Pancreas (tissue), 10 donors: ENCODE data around the gene OR8A1. TPM values are rescaled to one million over a fixed set of nuclear protein-coding genes. Genes with fewer than 3 reads are reported as not detected.
"Not testable (repeated sequence)": the region's sequence is repeated elsewhere in the genome, so short reads cannot be mapped to it uniquely, and the experiment has no call there.

Source experiments
- ATAC-seq, 4 donors: fragments of 200-7000 bp; cut with Tn5 transposase; one replicate each; pipeline versions ENCODE4 v1.8.0 to v1.9.1; 2020; ENCODE audit warnings: mild to moderate bottlenecking in 4 of 4, moderate library complexity in 4 of 4
- DNase-seq, 6 donors: peaks; one replicate each; pipeline ENCODE4 v3.0.0-alpha.2; 2020
- FAIRE-seq: peaks from 2 replicates; lab custom pipeline; 2012; peaks lifted over from hg19 to GRCh38; lab: Jason Lieb, UNC
- H3K27ac ChIP-seq, 4 donors: fragments of 200-600 bp; sonication (generic); 1 replicate in 3 of 4; 2 replicates in 1 of 4; pipeline versions ENCODE4 v1.5.0 to v1.8.0; 2020
- H3K27me3 ChIP-seq, 4 donors: fragments of 200-600 bp; one replicate each; pipeline ENCODE4 v1.8.0; 2021
- H3K36me3 ChIP-seq, 3 donors: fragments of 200-600 bp; sonication (generic) in 1 of 3; one replicate each; pipeline versions ENCODE4 v1.5.0 to v1.8.0; 2020 to 2021
- H3K4me1 ChIP-seq, 3 donors: fragments of 200-600 bp; one replicate each; pipeline ENCODE4 v1.8.0; 2021
- H3K4me3 ChIP-seq, 4 donors: fragments of 200-600 bp; sonication (generic) in 2 of 4; one replicate each; pipeline versions ENCODE4 v1.5.0 to v1.8.0; 2020 to 2021
- H3K9me3 ChIP-seq, 4 donors: fragments of 200-600 bp; one replicate each; pipeline ENCODE4 v1.8.0; 2021
- CTCF ChIP-seq, 4 donors: fragments of 200-600 bp; sonication (generic) in 3 of 4; IDR thresholded peaks; one replicate each; pipeline versions ENCODE4 v1.5.0 to v1.8.0; 2021; ENCODE audit warnings: antibody characterized with exemption in 4 of 4
- WGBS, 2 donors: extraction: QIAGEN DNeasy Blood & Tissue Kit; methylation state at CpG; one replicate each; pipeline ENCODE4 v1.1.7; 2013; 5-methylcytosine and 5-hydroxymethylcytosine counted together
- intact Hi-C, 3 donors: fragments of 100-400 bp; cut with DNase I; formaldehyde crosslinking; loops; one replicate each; pipeline versions ENCODE4 v1.11.1 to v1.14.2; 2022
- polyA plus RNA-seq, 2 donors: library from polyadenylated mRNA; stranded (reverse); fragments of 200-250 nt; gene quantifications; one replicate each; pipeline ENCODE4 v1.2.3, GENCODE V29; 2013
- total RNA-seq, 6 donors: library from RNA; stranded (reverse); fragmentation: NEBNext Ultra II Directional in 4 of 6; extraction: Animal tissue kit (Norgen Biotek cat#: 25700) in 4 of 6; gene quantifications; one replicate each; pipeline versions ENCODE4 v1.2.1 to v1.2.4, GENCODE V29; 2021 to 2023
- donor health status: healthy with polysubstance abuse.
- donor health status: DM: no; HTN: no; CAD: no; lungs with moderate emphysema.
- donor health status: DM: no; HTN: no; CAD: no.
- donor health status: control.
- donor health status: control.
- donor health status: Bipolar disorder and iron deficiency.
- donor health status: DM: yes; HTN: yes; CAD: no.
- donor health status: DM: no; HTN: no; CAD: no.
- donor health status: DM: no; HTN: no; CAD: no.
- donor health status: DM: yes; HTN: yes; CAD: no.

OR8A1 gene
- total and polyA plus RNA-seq, 8 donors, result 0.02 TPM; not detected in 7

- TF ChIP-seq CTCF (IDR thresholded peaks at IDR 0.05), result no peak
- Histone ChIP-seq H3K4me3 (no peak overlapping the region), H3K27ac (no peak overlapping the region), H3K9me3 (no peaks in the 10 kb centered on the region), H3K27me3 (no peaks in the 10 kb centered on the region), H3K36me3 (no peaks in the 10 kb centered on the region), H3K4me1 (no peaks in the 10 kb centered on the region)
- DNase-seq, result no peak
- FAIRE-seq, result no peak
- intact Hi-C loops, result no loop called here
- WGBS, 2 donors, result 52 to 60% methylated on average over 5 of the region's 5 CpGs
- ATAC-seq, result no peak
Observed at GRCh38 chr11:124600621-124601320, 31.0 kb downstream of the OR8A1 start.

GRCh38 chr11:124602193-124602592 lies 32.4 kb downstream of the OR8A1 start:
- FAIRE-seq (no peak), DNase-seq (no peak), ATAC-seq (no peak)
- no peak overlapping the region for H3K27ac ChIP-seq
- intact Hi-C loops, result no loop called here
- no peaks in the 10 kb centered on the region for H3K36me3 ChIP-seq
- no peaks in the 10 kb centered on the region for H3K4me1 ChIP-seq
- WGBS, 2 donors, result 77 to 83% methylated on average over 3 of the region's 3 CpGs
- H3K9me3 ChIP-seq, result no peaks in the 10 kb centered on the region
- H3K27me3 ChIP-seq, result no peaks in the 10 kb centered on the region
- no peak for TF ChIP-seq CTCF (IDR thresholded peaks at IDR 0.05)
- H3K4me3 ChIP-seq, result no peak overlapping the region

- DNase-seq, intact Hi-C loops, H3K4me1 ChIP-seq, H3K27ac ChIP-seq, ATAC-seq, H3K4me3 ChIP-seq, FAIRE-seq, H3K36me3 ChIP-seq, H3K9me3 ChIP-seq, H3K27me3 ChIP-seq: not testable (repeated sequence)
- 65 to 68% methylated on average over 3 of the region's 3 CpGs for WGBS, 2 donors
Observed at GRCh38 chr11:124602723-124603122, 32.9 kb downstream of the OR8A1 start.

GRCh38 chr11:124605719-124606118 lies 35.9 kb downstream of the OR8A1 start:
- 78 to 81% methylated on average over 3 of the region's 3 CpGs for WGBS, 2 donors
- Histone ChIP-seq H3K36me3 (no peaks in the 10 kb centered on the region), H3K27ac (no peak overlapping the region), H3K27me3 (no peaks in the 10 kb centered on the region), H3K4me1 (no peaks in the 10 kb centered on the region), H3K4me3 (no peak overlapping the region), H3K9me3 (no peaks in the 10 kb centered on the region)
- ATAC-seq (peak in 2 of 4 donors; percentile 27 to 72), DNase-seq (no peak), FAIRE-seq (no peak)
- no peak for TF ChIP-seq CTCF (IDR thresholded peaks at IDR 0.05)
- intact Hi-C loops, result no loop called here

GRCh38 chr11:124608147-124608546 lies 38.4 kb downstream of the OR8A1 start:
- H3K9me3 ChIP-seq, result no peaks in the 10 kb centered on the region
- H3K27ac ChIP-seq, result no peak overlapping the region
- intact Hi-C loops, result no loop called here
- no peaks in the 10 kb centered on the region for H3K27me3 ChIP-seq
- DNase-seq (no peak), FAIRE-seq (no peak), ATAC-seq (no peak)
- no peak for TF ChIP-seq CTCF (IDR thresholded peaks at IDR 0.05)
- H3K36me3 ChIP-seq, result no peaks in the 10 kb centered on the region
- H3K4me3 ChIP-seq, result no peak overlapping the region
- no peaks in the 10 kb centered on the region for H3K4me1 ChIP-seq
